GM12872 (cell line): ENCODE data around the gene SIGLEC12.

ENCODE experiments used
- TF ChIP-seq, protein P1 (sequence below): IDR thresholded peaks from 3 replicates; pipeline ENCODE4 v1.5.1; 2011; ENCODE audit warnings: low read depth, mild to moderate bottlenecking, low read length, moderate library complexity; ENCODE audit not compliant: insufficient read depth

Gene SIGLEC12

DNA sequence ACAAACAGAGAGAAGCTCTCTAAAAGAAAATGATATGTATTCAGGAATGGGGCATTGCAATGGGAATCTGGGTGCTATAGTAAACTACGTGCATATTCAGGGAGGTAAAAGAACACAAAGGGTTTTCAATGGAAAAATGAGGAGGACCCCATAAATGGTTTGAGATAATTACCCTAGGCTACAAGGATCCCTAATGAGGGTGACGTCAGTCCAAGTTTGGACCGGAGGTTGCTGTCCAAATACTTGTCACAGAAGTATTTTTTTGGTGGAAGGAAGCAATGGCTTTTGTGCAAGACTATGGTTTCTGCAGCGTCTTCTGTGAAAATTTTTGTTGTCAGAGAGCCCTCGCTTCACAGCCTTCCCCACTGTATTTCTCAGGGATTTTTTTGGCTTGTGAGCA is 24.3 kb downstream of the SIGLEC12 start:
- TF ChIP-seq, protein P1, sequence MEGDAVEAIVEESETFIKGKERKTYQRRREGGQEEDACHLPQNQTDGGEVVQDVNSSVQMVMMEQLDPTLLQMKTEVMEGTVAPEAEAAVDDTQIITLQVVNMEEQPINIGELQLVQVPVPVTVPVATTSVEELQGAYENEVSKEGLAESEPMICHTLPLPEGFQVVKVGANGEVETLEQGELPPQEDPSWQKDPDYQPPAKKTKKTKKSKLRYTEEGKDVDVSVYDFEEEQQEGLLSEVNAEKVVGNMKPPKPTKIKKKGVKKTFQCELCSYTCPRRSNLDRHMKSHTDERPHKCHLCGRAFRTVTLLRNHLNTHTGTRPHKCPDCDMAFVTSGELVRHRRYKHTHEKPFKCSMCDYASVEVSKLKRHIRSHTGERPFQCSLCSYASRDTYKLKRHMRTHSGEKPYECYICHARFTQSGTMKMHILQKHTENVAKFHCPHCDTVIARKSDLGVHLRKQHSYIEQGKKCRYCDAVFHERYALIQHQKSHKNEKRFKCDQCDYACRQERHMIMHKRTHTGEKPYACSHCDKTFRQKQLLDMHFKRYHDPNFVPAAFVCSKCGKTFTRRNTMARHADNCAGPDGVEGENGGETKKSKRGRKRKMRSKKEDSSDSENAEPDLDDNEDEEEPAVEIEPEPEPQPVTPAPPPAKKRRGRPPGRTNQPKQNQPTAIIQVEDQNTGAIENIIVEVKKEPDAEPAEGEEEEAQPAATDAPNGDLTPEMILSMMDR = no peak

- TF ChIP-seq, protein P1 = no peak
Observed at GRCh38 chr19:51476164-51476563, 25.4 kb downstream of the SIGLEC12 start.

- TF ChIP-seq, protein P1 = peak; percentile 83
Observed at GRCh38 chr19:51473009-51473707, 28.4 kb downstream of the SIGLEC12 start.

- TF ChIP-seq, protein P1 = no peak
Observed at GRCh38 chr19:51472607-51473006, 29.0 kb downstream of the SIGLEC12 start.

GRCh38 chr19:51471527-51471926 is 30.1 kb downstream of the SIGLEC12 start:
- TF ChIP-seq, protein P1 = no peak

- TF ChIP-seq, protein P1 = no peak
Observed at GRCh38 chr19:51470966-51471365, 30.6 kb downstream of the SIGLEC12 start.

- TF ChIP-seq, protein P1 = no peak
Observed at GRCh38 chr19:51469629-51470028, 32.0 kb downstream of the SIGLEC12 start.
